ENCODE measurements around the gene PNLIPRP3.

DNA sequence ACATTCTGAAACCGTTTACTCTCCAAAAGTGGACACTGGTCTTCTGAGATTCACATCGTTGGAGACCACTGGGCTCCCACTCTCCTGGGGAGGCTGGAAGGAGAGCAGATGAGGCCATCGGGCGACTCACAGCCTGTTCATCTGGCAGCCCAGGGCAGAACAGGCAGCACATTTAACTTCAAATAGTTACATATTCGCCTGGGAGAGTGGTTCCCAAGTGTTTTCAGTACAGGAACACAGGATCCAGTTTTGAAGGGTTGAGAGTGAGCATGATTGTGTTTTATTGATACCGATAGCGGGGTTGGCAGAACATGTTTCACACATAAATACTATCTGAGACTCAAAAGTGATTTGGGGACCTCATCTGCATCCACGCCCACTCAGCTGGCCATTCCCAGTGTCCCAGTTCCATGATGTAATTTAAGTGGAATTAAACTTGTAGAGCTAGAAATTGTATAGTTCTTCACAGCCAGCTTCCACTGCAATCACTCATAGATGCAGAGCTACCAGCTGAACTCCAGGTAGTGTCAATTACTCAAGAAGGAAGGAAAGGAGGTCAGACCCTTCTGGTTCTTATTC lies 95.2 kb downstream of the PNLIPRP3 start:
- TF ChIP-seq, protein P1, sequence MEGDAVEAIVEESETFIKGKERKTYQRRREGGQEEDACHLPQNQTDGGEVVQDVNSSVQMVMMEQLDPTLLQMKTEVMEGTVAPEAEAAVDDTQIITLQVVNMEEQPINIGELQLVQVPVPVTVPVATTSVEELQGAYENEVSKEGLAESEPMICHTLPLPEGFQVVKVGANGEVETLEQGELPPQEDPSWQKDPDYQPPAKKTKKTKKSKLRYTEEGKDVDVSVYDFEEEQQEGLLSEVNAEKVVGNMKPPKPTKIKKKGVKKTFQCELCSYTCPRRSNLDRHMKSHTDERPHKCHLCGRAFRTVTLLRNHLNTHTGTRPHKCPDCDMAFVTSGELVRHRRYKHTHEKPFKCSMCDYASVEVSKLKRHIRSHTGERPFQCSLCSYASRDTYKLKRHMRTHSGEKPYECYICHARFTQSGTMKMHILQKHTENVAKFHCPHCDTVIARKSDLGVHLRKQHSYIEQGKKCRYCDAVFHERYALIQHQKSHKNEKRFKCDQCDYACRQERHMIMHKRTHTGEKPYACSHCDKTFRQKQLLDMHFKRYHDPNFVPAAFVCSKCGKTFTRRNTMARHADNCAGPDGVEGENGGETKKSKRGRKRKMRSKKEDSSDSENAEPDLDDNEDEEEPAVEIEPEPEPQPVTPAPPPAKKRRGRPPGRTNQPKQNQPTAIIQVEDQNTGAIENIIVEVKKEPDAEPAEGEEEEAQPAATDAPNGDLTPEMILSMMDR (IDR thresholded peaks at IDR 0.05 in 8 of 11, conservative IDR thresholded peaks at IDR 0.05 in 3 of 11): no peak
- TF ChIP-seq POLR2A (IDR thresholded peaks at IDR 0.05): no peak

All from spleen (tissue), 7 donors.